Activated CD8-positive, alpha-beta T cell treated with anti-CD3 and anti-CD28 coated beads for 36 hours (primary cell): Measurements from ENCODE around the gene ZFC3H1. TPM values are rescaled to one million over a fixed set of nuclear protein-coding genes. Genes with fewer than 3 reads are reported as not detected.

Experiments
- ATAC-seq: fragments of 200-7000 bp; cut with Tn5 transposase; one replicate; pipeline ENCODE4 v1.10.0; 2021; ENCODE audit warnings: mild to moderate bottlenecking, moderate library complexity
- CTCF ChIA-PET: fragments of 350-600 bp; sonication (Branson Sonifier 250); formaldehyde crosslinking; loops from one replicate; lab custom pipeline; 2021; ENCODE audit warnings: antibody characterized with exemption; lab: Charles Lee
- POLR2A ChIA-PET: fragments of 350-600 bp; sonication (Branson Sonifier 250); formaldehyde crosslinking; loops from one replicate; lab custom pipeline; 2021; ENCODE audit warnings: antibody characterized with exemption; lab: Charles Lee
- DNase-seq: peaks from one replicate; pipeline ENCODE4 v3.0.0-alpha.2; 2020
- H3K27ac Mint-ChIP-seq: one replicate; pipeline ENCODE4 v1.8.0; 2021; ENCODE audit warnings: mild to moderate bottlenecking, mixed read lengths
- H3K27me3 Mint-ChIP-seq: one replicate; pipeline ENCODE4 v1.8.0; 2021; ENCODE audit warnings: mixed read lengths
- H3K36me3 Mint-ChIP-seq: one replicate; pipeline ENCODE4 v1.8.0; 2021; ENCODE audit warnings: low read depth, mixed read lengths
- H3K4me1 Mint-ChIP-seq: one replicate; pipeline ENCODE4 v1.8.0; 2021; ENCODE audit warnings: low read depth, mixed read lengths
- H3K4me3 Mint-ChIP-seq: one replicate; pipeline ENCODE4 v1.8.0; 2021; ENCODE audit warnings: mild to moderate bottlenecking, moderate library complexity, mixed read lengths
- H3K9me3 Mint-ChIP-seq: one replicate; pipeline ENCODE4 v1.8.0; 2021; ENCODE audit warnings: mixed read lengths
- intact Hi-C: fragments of 100-400 bp; cut with micrococcal nuclease; formaldehyde crosslinking; loops from one replicate; pipeline ENCODE4 v1.10.0; 2022
- total RNA-seq, 2 experiments: library from RNA; stranded (reverse); gene quantifications; one replicate each; pipeline ENCODE4 v1.2.3, GENCODE V29; 2021
- TF ChIP-seq, protein P1 (sequence below): fragments of 200-600 bp; IDR thresholded peaks from one replicate; pipeline ENCODE4 v1.8.0; 2022; ENCODE audit warnings: antibody characterized with exemption, mild to moderate bottlenecking

ZFC3H1 gene
- total RNA-seq, 2 experiments from 2014 or later = 47.1 to 58.4 TPM

DNA sequence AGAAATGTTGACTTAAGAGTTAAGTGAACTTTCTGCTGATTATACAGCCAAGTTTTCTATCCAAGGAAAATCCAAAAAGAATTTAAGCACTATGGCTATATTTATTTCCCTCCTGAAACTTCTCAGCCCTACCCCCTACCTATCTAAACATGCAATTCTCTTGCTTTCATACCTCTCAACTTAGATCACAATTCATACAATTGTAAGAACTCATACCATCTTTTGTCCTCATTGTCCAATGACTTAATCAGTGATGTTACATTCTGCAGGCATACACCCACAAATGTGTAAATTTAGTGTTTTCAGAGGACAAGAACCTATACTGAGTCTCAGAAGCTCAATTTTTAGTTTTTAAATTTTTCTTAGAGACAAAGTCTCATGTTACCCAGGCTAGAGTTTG is 62.1 kb downstream of the ZFC3H1 start:
- CTCF ChIA-PET = no interaction called here
- H3K27me3 Mint-ChIP-seq = no peaks in the 10 kb centered on the region
- peaks cover 5% of the 10 kb centered on the region for H3K9me3 Mint-ChIP-seq
- ATAC-seq (no peak), DNase-seq (no peak)
- intact Hi-C loops = no loop called here
- H3K4me1 Mint-ChIP-seq = no peaks in the 10 kb centered on the region
- TF ChIP-seq, protein P1, sequence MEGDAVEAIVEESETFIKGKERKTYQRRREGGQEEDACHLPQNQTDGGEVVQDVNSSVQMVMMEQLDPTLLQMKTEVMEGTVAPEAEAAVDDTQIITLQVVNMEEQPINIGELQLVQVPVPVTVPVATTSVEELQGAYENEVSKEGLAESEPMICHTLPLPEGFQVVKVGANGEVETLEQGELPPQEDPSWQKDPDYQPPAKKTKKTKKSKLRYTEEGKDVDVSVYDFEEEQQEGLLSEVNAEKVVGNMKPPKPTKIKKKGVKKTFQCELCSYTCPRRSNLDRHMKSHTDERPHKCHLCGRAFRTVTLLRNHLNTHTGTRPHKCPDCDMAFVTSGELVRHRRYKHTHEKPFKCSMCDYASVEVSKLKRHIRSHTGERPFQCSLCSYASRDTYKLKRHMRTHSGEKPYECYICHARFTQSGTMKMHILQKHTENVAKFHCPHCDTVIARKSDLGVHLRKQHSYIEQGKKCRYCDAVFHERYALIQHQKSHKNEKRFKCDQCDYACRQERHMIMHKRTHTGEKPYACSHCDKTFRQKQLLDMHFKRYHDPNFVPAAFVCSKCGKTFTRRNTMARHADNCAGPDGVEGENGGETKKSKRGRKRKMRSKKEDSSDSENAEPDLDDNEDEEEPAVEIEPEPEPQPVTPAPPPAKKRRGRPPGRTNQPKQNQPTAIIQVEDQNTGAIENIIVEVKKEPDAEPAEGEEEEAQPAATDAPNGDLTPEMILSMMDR = no peak
- POLR2A ChIA-PET = no interaction called here
- H3K36me3 Mint-ChIP-seq = peaks cover 13% of the 10 kb centered on the region
- no peak overlapping the region for H3K27ac Mint-ChIP-seq
- no peak overlapping the region for H3K4me3 Mint-ChIP-seq

- Mint-ChIP-seq H3K9me3 (peaks cover 5% of the 10 kb centered on the region), H3K36me3 (no peaks in the 10 kb centered on the region)
- CTCF ChIA-PET = no interaction called here
These were observed 64.4 kb downstream of the ZFC3H1 start for GRCh38 chr12:71599210-71599609.

DNA sequence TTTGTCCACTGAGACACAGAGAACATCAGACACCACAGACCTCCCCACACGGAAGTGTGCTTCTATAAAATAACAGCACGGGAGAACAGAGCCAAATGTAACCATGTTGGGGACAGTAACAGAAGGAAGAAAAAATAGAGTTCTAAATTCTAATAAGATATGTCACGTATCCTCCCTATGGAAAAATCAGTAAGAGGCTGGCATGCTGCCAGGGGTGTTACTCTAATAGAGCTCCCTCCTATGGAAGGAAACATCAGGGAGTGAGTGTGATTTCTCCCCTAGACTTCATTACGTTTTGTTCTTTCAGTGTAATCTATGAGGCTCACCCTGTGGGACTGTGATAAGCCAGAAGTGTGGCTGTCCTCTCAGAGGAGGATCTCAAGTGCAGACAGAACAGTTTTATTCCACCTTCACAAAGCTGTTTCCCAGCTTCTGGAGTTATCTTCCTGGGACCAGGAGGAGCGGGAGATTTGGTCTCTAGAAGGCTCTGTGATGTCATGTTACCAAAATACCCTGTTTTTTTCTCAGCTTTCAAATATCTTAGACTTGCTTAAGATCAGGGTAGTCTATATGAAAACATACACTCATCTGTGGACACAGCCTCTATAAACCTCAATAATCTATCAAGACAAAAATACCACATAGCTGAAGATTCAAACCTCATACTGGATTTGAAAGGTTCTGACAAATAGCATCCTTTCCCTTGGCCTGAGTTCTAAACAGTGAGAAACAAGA is 69.3 kb downstream of the ZFC3H1 start:
- Mint-ChIP-seq H3K27ac (no peak overlapping the region), H3K9me3 (peaks cover under 1% of the 10 kb centered on the region), H3K36me3 (no peaks in the 10 kb centered on the region), H3K4me1 (no peaks in the 10 kb centered on the region), H3K4me3 (no peak overlapping the region), H3K27me3 (peaks cover 19% of the 10 kb centered on the region)
- no peak for ATAC-seq
- TF ChIP-seq, protein P1 = no peak
- intact Hi-C loops = no loop called here
- ChIA-PET CTCF (interaction anchor here (1.1 to 2.1 kb wide), 3 partner anchors 10 to 179 kb away, joined by 3 to 6 read pairs (median 4); no protein-coding TSS in a partner anchor), POLR2A (no interaction called here)
- no peak for DNase-seq

More at GRCh38 chr12:71599210-71599609, 64.4 kb downstream of the ZFC3H1 start:
- ATAC-seq = no peak
- no peak overlapping the region for H3K27ac Mint-ChIP-seq
- no peak overlapping the region for H3K4me3 Mint-ChIP-seq
- TF ChIP-seq, protein P1 = no peak
- intact Hi-C loops = no loop called here
- DNase-seq = no peak
- POLR2A ChIA-PET = no interaction called here
- no peaks in the 10 kb centered on the region for H3K4me1 Mint-ChIP-seq
- H3K27me3 Mint-ChIP-seq = peaks cover 2% of the 10 kb centered on the region

DNA sequence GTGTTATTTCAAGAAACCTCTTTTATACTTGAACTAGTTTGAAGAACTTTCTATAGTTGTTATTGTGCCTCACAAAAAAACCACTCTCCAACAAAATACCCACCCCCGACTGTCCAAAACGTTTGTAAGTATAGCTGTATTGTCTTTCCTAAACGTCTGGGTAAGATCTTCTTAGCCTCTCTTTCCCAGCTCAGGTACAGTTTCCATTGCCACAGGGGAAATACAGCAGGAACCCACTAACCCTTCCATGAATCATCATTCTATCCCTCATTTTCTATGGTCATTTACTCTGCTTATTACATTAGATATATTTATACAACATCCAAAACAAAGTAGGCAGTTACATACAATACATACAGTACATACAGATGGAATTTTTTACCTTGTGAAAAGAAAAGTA is 70.8 kb downstream of the ZFC3H1 start:
- no peaks in the 10 kb centered on the region for H3K4me1 Mint-ChIP-seq
- H3K36me3 Mint-ChIP-seq = no peaks in the 10 kb centered on the region
- peaks cover 20% of the 10 kb centered on the region for H3K27me3 Mint-ChIP-seq
- H3K9me3 Mint-ChIP-seq = no peaks in the 10 kb centered on the region
- ATAC-seq (no peak), DNase-seq (no peak)
- intact Hi-C loops = no loop called here
- no peak overlapping the region for H3K4me3 Mint-ChIP-seq
- TF ChIP-seq, protein P1 = no peak
- H3K27ac Mint-ChIP-seq = no peak overlapping the region
- ChIA-PET POLR2A (interaction anchor here (0.6 kb wide), 1 partner anchor 1341 kb away, joined by 3 read pairs; no protein-coding TSS in a partner anchor), CTCF (no interaction called here)

GRCh38 chr12:71591601-71592000 is 72.0 kb downstream of the ZFC3H1 start:
- CTCF ChIA-PET = no interaction called here
- Mint-ChIP-seq H3K4me3 (no peak overlapping the region), H3K27me3 (peaks cover 22% of the 10 kb centered on the region), H3K4me1 (no peaks in the 10 kb centered on the region), H3K36me3 (no peaks in the 10 kb centered on the region), H3K9me3 (no peaks in the 10 kb centered on the region), H3K27ac (no peak overlapping the region)
- intact Hi-C loops = no loop called here
- no peak for DNase-seq
- TF ChIP-seq, protein P1 = no peak
- no peak for ATAC-seq
- POLR2A ChIA-PET = no interaction called here
